KOPT-K1 (cell line): ENCODE results near the gene CACNG1.

Source experiments
- H3K27ac ChIP-seq: fragments of 200-600 bp; sonication (generic); 2 replicates; pipeline ENCODE4 v1.5.1; 2016; ENCODE audit warnings: antibody characterized with exemption, mild to moderate bottlenecking, low read depth, low read length; ENCODE audit not compliant: poor library complexity, severe bottlenecking
- H3K36me3 ChIP-seq: fragments of 200-600 bp; sonication (generic); 2 replicates; pipeline ENCODE4 v1.5.1; 2017; ENCODE audit warnings: antibody characterized with exemption, mild to moderate bottlenecking, low read length, moderate library complexity; ENCODE audit not compliant: insufficient read depth
- H3K9me3 ChIP-seq: fragments of 200-600 bp; sonication (generic); 2 replicates; pipeline ENCODE4 v1.5.1; 2017; ENCODE audit warnings: antibody characterized with exemption, low read length, mild to moderate bottlenecking; ENCODE audit not compliant: insufficient read depth, poor library complexity, severe bottlenecking

Gene CACNG1

GRCh38 chr17:67019809-67020208 is 24.5 kb upstream of the CACNG1 start:
- Histone ChIP-seq H3K9me3 (no peaks in the 10 kb centered on the region), H3K36me3 (no peaks in the 10 kb centered on the region), H3K27ac (no peak overlapping the region)

GRCh38 chr17:67020293-67020766 is 24.0 kb upstream of the CACNG1 start:
- Histone ChIP-seq H3K9me3 (no peaks in the 10 kb centered on the region), H3K36me3 (no peaks in the 10 kb centered on the region), H3K27ac (no peak overlapping the region)

GRCh38 chr17:67021196-67021595 is 23.2 kb upstream of the CACNG1 start:
- no peak overlapping the region for H3K27ac ChIP-seq

GRCh38 chr17:67021743-67022450 is 22.5 kb upstream of the CACNG1 start:
- H3K9me3 ChIP-seq, result no peaks in the 10 kb centered on the region
- no peaks in the 10 kb centered on the region for H3K36me3 ChIP-seq
- no peak overlapping the region for H3K27ac ChIP-seq

More at GRCh38 chr17:67021196-67021595, 23.2 kb upstream of the CACNG1 start:
- H3K9me3 ChIP-seq, result no peaks in the 10 kb centered on the region
- H3K36me3 ChIP-seq, result no peaks in the 10 kb centered on the region

DNA sequence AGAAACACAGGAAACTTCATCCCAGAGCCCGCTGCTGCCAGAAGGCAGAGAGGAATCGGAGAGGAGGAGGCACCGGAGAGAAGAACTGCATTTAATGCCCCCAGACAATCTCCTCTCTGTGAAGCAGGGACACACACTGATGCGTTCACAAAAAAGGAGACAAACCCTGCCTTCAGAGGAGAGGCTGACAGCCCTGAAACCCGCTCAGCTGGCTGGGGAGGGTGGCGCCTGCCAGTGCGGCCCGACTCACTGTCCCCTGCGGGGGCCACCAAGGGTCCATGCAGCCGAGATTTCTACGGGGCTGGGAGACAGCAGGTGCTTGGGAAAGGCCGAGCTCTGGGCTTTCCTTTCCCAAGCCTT is 21.9 kb upstream of the CACNG1 start:
- H3K27ac ChIP-seq, result no peak overlapping the region
- H3K9me3 ChIP-seq, result no peaks in the 10 kb centered on the region
- no peaks in the 10 kb centered on the region for H3K36me3 ChIP-seq

DNA sequence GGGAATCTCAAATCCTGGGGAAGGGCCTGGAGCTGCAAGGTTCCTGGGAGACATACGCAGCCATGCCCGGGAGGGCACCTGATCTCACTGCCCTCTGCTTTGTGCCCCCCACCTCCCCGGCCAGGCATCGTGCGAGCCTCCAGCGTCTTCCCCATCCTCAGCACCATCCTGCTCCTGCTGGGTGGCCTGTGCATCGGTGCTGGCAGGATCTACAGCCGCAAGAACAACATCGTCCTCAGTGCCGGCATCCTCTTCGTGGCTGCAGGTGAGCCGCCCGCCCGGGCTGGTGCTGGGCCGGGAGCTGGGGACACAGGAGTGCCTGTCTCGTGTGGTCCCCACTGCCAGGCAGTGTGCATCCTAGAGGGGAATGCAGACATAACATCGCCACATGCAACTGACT is 19.6 kb upstream of the CACNG1 start:
- H3K27ac ChIP-seq, result no peak overlapping the region
- no peaks in the 10 kb centered on the region for H3K9me3 ChIP-seq
- no peaks in the 10 kb centered on the region for H3K36me3 ChIP-seq

DNA sequence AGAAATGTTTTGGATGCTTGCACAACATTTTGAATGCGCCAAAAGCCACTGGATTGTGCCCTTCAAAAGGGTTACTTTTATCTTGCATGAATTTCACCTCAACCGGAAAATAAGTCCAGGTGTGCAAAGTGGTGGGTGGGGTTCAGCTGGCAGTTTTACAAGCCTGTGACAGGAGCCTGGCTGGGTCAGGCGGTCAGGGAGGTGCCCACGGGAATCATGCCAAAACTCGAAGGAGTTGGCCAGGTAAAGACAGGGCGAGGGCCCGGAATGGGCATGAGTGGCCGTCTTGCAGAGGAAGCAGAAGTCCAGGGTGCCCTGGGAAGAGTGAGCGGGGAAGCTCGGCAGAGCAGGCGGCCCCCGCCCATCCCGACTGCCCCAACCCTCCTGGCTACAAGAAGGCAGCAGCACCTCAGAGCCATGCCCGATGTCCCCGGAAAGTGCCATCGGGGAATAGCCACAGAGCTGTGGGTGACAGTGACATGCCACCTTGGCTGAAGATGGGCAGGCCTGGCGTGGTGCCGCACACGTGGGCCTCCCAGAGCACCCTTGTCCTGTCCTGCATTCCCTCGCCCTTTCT is 19.1 kb upstream of the CACNG1 start:
- Histone ChIP-seq H3K36me3 (no peaks in the 10 kb centered on the region), H3K27ac (no peak overlapping the region), H3K9me3 (no peaks in the 10 kb centered on the region)

- no peaks in the 10 kb centered on the region for H3K36me3 ChIP-seq
- no peak overlapping the region for H3K27ac ChIP-seq
- H3K9me3 ChIP-seq, result no peaks in the 10 kb centered on the region
These were observed 18.0 kb upstream of the CACNG1 start for GRCh38 chr17:67026341-67026740.

- H3K27ac ChIP-seq, result no peak overlapping the region
- H3K36me3 ChIP-seq, result no peaks in the 10 kb centered on the region
- no peaks in the 10 kb centered on the region for H3K9me3 ChIP-seq
These were observed 17.2 kb upstream of the CACNG1 start for GRCh38 chr17:67027031-67027628.

GRCh38 chr17:67030641-67031040 is 13.7 kb upstream of the CACNG1 start:
- Histone ChIP-seq H3K27ac (no peak overlapping the region), H3K9me3 (no peaks in the 10 kb centered on the region), H3K36me3 (no peaks in the 10 kb centered on the region)

DNA sequence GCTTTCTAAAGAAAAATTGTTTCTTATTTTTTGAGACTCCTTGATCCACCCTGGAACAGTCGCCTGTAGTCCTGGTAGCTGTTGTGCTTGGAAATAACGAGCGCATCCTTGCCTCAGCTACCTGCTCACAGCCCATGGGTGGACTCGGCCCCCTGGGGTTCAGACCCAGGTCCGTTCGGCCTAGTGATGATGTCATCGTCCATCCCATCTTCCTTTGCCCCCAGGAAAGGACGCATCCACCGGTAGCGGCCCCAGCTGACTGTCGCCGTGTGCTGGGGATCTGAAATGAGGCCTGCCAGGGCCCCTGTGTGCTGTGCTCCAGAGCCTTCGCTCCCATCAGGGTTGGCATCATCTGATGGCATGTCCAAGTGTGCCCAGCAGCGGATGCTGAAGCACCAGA is 12.0 kb upstream of the CACNG1 start:
- H3K36me3 ChIP-seq, result no peaks in the 10 kb centered on the region
- no peaks in the 10 kb centered on the region for H3K9me3 ChIP-seq
- no peak overlapping the region for H3K27ac ChIP-seq

- Histone ChIP-seq H3K27ac (no peak overlapping the region), H3K9me3 (no peaks in the 10 kb centered on the region), H3K36me3 (no peaks in the 10 kb centered on the region)
These were observed 11.4 kb upstream of the CACNG1 start for GRCh38 chr17:67032985-67033384.

DNA sequence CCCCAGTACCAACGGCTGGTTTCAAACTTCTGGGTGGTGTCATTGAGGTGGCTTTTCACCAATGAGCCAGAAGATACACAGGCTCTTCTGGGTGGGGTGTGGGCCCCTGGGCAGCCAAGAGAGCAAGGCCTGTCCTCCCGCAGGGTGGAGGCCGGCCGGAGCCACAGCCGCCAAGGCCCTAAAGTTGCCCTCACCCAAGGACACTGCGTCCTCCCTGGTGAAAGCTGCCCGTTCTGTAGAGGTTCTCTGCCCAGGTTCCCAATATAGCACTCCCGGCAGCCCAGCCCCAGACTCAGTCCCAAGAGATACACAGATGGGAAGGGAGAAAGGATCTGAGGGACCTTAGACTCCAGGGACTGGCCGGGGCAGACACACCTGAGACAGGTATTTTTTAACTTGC is 10.7 kb upstream of the CACNG1 start:
- Histone ChIP-seq H3K36me3 (no peaks in the 10 kb centered on the region), H3K9me3 (no peaks in the 10 kb centered on the region), H3K27ac (no peak overlapping the region)

DNA sequence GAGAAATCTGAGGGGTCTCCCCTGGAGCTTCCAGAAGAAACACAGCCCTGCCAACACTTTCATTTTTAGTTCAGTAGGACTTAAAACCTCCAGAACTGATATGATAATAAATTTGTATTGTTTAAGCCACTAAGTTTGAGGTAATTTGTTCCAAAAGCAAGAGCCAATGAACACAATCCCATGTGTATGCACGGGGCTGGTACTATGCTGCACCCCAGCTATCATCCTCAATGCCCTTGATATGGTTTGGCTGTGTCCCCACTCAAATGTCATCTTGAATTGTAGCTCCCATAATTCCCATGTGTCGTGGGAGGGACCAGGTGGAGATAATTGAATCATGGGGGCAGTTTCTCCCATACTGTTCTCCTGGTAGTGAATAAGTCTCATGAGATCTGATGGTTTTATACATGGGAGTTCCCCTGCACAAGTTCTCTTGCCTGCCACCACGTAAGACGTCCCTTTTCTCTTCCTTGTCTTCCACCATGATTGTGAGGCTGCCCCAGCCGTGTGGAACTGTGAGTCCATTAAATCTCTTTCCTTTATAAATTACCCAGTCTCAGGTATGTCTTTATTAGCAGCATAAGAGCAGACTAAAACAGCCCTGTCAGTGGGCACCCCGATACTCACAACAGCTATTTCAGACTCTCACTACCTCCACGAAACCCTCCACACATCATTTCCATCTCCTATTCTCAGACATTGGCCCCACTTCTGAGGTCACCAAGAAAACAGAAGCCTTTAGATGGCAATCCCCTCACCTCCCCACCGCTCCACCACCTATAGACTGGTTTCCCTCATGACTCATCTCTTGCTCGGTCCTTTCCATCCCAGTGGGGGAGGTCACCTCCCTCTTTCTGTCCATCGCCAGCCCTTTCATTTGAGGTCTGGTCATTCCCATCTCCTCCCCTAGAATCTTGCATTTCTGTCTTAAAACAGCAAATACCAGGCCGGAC is 8.9 kb upstream of the CACNG1 start:
- H3K9me3 ChIP-seq, result no peaks in the 10 kb centered on the region
- no peak overlapping the region for H3K27ac ChIP-seq
- H3K36me3 ChIP-seq, result no peaks in the 10 kb centered on the region

- no peaks in the 10 kb centered on the region for H3K9me3 ChIP-seq
- no peaks in the 10 kb centered on the region for H3K36me3 ChIP-seq
- no peak overlapping the region for H3K27ac ChIP-seq
These were observed 5.4 kb upstream of the CACNG1 start for GRCh38 chr17:67038861-67039365.
